DMS79 (cell line): ENCODE measurements around the gene SYT7.

Source experiments
- DNase-seq: peaks from one replicate; lab custom pipeline; 2025; lab: John Stamatoyannopoulos, UW

Gene SYT7

DNA sequence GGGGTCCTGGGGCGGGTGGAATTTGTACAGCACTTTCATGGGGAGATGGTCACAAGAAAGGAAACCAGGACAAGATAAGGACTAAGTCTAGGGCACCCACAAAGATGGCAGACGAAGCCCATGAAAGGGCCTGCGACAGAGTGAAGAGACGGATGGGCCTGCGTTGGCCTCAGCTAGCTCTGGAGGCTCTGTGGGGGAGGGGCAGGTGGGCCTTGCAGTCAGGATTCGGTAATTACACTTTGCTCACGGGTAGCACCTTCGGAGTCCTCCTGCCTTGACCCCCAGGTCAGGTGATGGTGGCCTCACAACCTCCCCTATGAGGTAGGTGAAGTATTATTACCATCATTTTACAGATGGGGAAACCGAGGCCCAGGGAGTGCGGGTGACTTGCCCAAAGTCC, 65.2 kb downstream of the SYT7 start:
- no peak for DNase-seq

DNA sequence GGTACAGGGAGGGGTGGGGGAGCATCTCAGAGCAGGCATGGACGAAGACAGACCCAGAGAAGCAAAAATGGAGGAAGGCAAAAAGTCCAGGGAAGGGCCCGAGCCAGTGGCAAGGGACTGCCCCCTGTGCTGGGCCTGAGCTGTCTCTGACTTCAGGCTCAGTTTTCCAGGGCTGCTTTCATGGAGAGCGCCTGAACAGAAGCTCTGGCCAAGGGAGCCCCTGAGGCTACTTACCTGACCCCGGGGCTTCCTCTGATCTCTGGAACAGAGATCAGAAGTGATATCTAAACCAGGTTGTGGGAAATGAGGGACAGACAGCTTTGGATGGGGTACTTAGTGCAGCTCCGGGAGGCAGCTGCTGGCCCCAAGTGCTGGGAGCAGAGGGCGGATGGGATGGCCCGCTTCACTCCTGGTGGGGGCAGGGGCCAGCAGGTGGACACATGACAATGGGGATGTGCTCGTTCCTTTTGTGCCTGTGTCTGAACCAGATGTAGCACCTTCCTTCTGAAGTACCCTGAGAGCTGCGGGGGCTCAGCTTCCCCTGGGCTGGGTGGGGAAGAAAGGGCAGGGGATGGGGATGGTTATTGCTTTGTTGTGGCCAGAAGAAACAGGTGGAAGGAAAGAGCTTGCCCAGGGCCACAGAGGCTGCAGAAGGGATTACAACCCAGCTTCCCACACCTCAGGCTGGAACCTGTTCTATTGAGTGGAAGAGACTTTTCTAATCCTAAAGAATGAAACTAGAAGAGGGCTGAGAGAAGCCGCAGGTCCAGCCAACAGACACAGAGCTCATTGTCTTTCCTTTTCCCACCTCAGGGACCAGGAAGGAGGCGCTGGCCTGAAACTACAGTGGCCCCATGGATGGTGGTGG, 66.6 kb downstream of the SYT7 start:
- DNase-seq = no peak

DNA sequence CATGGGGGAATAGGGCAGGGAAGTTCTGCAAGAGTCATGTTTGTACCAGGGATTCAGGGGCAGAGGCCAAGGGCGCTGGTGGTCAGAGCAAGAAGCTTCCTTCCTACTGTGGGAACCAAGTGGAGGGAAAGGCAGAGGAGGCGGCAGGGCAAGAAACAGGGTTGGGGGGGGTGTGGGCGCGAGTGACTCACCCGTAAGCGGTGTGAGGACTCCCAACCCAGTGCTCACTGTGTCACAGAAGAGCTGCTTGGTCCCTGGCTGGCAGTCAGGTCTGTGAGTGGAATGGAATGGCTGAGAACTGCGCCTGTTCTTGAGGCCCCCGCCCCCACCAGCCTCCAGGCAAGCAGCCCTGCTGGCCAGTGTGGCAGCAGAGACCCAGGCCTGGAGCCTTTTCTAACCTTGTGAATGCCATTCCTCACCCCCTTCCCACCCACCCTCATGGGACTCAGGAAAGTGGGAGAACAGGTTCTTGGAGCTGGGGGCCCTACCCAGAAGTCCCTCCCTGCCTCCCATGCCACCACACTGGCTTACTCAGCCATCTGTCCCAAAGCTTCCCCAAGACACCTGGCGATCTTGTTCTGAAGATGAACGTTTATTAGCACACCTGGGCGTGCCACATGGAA, 67.6 kb downstream of the SYT7 start:
- DNase-seq = no peak

DNA sequence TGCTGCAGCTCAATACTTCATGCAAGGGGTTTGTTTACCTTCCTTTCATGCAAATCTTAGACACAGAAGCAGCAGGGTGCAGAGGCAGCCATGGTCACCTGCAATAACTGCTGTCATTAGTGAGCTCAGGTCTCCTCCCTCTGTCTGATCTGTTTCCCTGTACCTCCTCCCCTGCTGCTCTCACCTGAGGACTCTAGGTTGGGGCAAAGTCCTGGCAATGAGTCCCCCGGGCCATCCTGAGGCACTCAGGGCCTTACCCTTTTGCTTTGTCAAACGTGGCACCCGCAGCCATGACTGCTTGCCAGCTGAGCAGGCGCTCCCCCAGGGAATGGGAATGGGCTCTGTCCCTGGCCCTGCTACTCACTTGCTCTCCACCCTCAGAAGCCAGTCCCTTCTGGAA, 68.4 kb downstream of the SYT7 start:
- DNase-seq = peak; percentile 22

DNA sequence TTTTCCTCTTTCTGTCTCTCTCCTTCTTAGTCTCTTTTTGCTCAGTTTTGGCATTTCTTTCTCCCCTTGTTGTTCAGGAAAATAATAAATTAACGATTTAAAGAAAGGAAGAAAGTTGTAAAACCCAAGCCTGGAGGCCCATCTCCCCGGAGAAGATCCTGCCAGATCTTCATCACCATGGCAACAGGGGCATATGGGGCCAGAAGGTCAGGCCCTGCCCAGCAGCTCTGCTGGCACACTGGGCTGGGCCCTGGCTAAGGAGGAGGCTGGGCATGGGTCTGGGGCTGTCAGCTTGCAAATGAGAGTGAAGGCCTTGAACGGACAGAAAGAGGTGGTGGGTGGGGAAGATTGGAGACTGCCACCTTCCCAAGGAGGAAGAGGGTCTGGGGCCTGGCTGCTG, 69.5 kb downstream of the SYT7 start:
- no peak for DNase-seq

DNA sequence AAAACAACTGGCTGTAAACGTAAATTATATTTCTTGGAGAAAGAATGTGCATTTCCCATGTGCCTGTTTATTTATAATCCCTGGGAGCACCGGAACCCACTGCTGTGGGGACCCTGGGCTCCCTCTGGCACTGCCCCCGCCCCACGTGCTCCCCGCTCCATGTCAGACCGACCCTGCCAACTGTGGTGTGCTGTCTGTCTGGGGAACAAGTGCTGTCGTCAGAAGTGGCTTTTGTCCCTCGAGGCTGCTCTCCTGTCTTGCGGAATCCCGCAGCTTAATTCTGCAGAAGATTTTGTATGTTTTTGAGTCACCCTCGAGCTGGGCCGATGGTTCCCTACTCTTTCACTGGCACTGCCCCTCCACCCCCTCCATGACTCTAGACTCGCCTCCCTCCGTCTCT, 69.9 kb downstream of the SYT7 start:
- DNase-seq = no peak

DNA sequence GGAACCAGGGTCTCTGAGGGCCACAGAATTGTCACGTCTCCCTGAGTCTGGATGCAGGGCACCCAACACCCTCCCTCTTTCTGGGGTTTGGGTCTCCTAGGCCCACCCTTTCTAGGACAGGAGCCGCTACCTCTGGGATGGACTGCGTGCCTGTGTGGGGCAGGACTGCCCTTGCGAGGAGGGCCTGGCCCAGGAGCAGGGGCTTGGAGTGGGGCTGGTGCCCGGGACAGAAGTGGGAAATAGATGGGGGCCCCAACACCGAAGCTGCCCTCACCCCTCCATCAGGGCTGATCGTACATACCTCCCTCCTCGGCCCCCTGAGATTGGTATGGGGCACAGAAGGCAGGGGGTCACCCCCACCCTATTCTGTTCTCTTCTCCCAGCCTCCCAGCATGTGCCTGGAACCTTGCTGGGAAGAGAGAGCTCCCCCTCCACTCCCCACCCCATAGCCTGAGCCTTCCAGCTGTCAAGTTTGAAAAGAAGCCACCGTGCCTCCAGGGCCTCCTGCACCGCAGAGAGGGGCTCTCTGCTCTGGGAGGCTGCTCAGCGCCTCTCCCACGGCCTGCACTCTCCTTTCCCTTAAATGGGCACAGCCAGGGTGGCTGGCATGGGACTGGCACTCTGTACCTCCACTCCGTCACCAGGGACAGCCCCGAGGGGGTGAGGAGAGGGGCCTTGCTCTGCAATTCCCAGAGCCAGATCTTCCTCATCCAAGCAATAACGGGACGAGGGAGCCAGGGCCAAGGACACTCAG, 70.5 kb downstream of the SYT7 start:
- DNase-seq = no peak

DNA sequence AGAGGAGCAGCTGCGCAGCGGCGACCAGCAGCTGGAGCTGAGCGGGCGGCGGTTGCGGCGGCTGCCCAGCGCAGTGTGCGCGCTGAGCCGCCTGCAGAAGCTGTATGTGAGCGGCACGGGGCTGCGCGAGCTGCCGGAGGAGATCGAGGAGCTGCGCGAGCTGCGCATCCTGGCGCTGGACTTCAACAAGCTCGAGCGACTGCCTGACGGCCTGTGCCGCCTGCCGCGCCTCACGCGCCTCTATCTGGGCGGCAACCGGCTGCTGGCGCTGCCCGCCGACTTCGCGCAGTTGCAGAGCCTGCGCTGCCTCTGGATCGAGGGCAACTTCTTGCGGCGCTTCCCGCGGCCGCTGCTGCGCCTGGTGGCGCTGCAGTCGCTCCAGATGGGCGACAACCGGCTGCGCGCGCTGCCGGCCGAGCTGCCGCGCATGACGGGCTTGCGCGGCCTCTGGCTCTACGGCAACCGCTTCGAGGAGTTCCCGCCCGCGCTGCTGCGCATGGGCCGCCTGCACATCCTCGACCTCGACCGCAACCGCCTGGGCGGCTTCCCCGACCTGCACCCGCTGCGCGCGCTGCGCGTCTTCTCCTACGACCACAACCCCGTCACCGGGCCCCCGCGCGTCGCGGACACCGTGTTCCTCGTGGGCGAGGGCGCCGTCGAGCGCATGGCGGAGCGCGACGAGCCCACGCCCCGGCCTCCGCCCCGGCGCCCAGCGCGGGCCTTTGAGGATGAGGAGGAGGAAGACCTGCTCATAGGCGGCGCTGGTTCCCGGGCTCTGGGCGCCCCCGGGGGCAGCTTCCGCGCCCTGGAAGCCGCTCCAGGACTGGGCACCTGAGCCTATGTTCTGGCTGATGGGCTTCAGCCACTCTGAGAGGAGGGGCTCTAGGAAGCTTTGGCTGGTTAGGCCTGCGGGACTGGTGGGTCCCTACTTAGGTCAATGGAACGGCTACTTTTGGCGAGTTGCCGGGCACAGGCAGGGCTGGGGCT, 71.5 kb downstream of the SYT7 start:
- peak; percentile 72 for DNase-seq

DNA sequence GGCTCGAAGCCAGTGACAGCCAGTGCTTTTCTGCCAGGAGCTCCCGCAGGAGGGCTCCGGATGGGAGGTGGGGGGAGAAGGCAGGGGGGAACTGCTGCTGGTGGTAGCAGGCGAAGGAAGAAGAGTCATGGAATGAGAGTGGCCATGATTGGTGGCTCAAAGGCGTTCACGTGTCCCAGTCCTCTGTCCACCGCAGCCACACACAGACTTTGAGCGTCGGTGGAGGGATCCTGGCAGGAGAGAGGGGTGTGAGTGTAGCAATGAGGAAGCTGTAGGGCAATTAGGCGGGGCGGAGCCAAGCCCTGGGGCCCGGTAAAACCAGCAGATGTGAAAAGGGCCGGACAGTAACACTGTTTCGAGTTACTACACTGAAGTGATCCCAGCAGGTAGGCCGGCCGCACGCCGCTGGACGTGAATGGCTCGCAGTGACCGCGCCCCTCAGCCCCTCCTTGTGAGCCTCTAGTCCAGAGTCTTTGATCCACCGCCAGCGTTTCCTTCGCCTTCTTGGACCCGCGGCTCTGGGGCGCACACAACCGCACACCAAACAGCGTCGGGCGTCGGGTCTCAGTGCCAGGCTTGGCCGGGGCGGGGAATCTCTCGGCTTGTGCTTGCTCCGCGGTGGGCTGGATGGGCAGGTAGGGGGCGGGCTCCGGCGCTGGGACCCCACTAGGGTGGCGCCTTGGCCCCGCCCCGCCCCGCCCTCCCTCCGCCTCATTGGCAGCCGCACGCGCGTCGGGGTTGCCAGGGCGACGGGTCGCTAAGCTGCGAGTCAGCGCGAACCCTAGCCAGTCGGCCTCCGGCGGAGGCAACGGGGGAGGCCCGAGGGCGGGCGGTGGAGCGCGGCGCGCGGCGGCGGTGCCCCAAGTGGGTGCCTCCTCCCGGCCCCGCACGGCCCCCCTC, 72.7 kb downstream of the SYT7 start, which contains the start of gene LRRC10B:
TSS of gene LRRC10B (plus strand) at position 788 of the 900 bp plus-strand sequence. CDS start 250 bp downstream, outside the sequence.
- peak; percentile 63 for DNase-seq

DNA sequence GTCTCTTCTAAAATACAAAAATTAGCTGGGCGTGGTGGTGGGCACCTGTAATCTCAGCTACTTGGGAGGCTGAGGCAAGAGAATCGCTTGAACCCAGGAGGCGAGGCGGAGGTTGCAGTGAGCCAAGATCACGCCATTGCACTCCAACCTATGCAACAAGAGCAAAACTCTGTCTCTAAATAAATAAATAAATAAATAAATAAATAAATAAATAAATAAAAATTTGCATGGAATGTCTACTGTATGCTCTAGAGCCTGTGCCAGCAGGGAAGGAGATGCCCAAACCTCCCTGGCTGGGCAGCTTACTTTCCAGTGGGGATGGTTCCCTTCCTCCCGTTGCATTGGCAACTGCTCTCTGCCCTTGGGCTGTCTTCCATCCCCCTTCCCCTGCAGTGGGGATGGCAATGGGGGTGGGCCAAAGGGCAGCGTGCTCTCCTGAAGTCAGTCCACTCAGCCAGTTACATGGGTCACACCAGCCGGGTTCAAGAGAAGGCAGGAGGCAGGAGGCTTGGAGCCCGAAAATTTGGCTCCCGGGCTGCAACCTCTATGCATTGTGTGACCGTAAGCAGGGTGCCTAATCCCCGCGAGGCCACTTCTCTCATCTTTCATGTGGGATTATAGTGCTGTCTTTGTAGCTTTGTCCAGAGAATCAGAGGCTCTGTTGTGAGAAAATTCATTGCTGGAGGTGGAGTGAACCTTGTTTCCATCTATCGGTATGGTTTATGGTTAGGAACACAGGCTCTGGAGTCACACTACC, 73.7 kb downstream of the SYT7 start:
- no peak for DNase-seq

DNA sequence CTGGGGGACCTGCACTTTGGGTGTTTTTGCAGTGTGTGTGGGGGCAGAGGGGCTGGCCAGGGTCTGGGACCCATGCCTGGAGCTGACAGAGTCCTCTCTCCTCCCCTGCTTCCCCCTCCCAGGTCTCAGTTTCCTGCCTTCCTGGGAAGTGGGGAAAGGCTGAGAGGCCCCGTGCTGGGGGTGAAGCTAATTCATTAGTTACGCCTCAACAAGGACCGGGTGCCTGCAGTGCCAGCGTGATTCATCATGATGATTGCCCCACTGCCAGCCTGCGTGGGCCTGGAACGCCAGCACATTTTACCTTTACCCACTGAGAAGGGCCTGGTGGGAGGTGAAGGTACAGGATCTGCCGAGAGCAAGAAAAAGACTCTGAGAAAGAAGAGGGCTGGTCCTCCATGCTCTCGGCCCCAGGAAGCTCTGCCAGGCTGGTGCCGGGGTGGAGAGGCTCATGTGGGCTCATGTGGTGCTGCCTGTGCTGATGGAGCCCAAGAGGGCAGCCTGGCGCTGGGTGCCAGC, 75.2 kb downstream of the SYT7 start:
- DNase-seq = no peak

DNA sequence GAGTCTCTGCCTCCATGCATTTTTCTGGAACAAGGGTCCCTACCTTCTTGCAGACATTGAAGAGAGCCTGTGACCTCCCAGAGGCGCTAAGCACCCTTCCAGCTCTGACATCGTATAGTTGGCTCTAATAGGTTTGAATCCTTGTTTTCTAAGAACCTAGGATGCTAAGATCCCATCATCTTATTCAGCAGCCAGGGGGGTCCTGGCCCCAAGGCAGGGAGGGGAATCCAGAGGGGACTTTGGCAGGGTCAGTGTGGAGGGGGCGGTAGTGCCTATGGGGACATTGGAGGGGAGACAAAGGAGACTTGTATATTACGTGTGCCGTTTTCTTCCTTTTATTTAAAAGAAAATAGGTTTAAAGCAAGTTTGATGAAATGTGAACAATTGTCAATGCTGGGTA, 75.8 kb downstream of the SYT7 start:
- DNase-seq = no peak

DNA sequence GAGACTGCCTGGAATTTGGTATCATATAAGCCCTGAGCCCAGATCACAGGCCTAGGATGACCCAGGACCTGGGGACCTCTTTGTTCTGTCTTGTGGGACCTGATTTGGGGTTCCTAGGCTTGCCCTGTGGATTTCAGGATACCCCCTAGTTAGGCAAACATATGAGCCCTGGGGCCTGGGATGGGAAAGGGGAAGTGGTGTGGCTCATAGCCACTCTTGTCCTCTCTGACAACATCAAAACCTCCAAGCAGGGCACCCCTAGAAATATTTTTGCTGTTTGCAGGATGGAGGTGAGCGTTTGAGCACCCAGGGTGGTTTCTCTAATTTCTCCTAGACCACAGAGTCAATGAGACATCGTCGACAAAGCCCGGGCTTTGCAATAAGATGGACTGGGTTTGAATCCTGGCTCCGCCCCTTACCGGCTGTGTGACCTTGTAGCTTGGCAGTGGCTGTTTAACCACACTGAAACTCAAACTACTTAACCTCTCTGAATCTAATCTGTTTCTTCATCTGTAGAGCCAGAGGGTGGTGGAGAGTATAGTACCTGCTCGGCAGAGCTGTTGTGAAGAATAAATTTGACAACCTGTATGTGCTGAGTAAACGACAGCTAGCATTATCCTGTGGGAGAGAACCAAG, 77.6 kb downstream of the SYT7 start:
- no peak for DNase-seq

DNA sequence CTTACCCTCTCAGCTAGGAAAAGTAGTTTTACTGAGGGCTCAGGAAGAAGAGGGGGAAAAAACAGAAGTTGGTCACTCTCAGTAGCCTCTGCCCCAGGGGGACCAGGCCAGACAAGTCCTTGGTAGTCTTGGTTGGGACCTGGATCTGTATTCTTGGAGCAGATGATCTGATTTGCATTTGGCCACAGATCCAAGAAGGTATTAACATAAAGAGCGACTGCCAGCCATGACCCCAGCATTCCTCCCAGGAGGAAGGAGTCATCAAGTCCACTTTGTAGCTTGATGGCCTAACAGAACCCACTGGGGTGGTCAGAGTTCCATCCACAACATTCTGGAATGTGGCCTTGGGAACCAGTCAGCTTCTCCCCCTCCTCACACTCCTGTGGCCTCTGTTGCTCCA, 78.4 kb downstream of the SYT7 start:
- no peak for DNase-seq

DNA sequence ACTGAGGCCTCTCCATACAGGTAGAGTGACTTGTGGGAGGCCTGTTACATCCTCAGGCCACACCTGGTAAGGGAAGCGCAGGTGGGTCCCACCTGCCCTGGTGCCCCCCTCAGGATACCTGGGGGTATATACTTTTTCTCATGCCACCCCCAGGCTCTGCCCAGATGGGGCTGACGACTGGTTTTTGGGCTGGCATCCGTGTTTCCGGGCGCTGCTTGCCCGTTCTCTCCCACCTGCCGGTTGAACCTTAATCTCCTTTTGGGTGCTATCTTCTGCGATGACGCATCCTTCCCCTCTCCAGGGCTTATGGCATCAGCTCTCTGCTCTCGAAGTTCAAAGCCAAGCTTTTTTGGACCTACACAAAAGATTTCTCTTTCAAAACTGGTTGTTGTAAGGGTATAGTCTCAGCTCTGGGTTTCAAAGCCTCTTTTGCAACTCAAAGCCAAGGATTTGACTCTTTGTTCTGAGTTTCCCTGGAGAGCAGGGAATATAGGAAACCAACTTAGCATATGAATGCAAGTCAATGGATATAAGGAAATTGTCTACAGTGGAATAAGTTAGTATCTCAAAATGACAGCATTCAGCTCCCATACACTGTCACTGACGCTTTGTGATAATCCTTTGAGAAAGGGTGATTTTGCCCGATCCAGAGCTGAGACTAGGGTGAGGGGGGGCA, 80.9 kb downstream of the SYT7 start:
- no peak for DNase-seq

DNA sequence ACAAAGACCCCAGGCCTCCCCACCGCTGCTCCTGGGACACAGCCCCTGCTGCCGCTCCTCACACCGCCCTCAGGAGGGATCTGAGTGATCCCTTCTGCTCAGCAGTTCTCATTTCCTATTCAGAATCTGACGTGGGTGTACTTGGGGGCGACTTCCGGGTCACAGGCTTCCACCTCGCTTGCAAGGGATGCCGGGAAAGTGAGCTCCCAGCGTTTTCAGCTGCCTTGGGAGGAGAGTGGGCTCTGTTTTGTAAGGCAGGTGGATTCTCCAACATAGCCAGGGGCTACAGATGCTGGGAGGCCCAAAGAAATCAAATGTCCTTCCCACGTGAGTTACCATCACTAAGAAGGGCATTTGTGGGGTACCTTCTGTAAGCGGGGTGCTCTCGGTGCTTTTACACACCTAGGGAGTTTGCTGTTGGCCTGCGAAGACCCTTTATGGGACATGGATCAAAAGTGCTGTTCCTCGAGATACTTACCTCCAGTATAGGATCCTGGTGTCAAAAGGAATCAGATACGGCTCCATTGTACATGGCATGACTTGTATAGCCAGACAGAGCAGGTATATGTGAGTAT, 82.0 kb downstream of the SYT7 start:
- no peak for DNase-seq

DNA sequence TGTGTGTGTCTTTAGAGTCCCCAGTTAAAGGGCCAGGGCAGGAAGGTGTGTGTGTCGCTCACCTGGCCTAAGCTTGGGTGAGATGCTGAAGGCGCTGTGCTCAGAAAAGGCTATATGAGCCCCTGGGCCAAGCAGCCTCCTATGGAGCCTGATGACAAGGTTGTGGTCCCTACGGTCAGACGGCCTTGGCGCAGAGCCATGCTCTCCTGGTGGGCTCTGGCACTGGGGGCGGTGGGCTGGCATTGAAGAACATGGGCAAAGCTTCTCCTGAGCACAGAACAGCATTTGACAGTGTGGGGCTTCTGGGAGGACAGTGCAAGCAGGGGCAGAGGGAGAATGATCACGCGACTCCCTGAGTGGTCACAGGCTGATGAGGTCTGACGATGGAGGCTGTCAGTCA, 83.0 kb downstream of the SYT7 start:
- DNase-seq = no peak

DNA sequence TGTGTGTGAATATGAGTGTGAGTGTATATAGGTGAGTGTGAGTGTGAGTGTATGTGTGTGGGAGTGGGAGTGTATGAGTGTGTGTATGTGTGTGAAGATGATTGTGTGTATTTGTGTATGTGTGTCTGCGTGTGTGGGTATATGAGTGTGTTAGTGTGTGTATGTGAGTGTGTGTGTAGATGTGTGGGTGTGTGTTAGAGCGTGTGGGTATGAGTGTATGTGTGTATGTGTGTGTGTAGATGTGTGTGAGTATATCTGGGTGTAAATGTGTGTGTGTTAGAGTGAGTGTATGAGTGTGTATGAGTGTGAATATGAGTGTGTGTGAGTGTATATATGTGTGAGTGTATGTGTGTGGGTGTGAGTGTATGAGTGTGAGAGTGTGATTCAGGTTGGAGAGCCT, 83.4 kb downstream of the SYT7 start:
- no peak for DNase-seq
